K562 (cell line): ENCODE data around the gene PALMD. TPM values are rescaled to one million over a fixed set of nuclear protein-coding genes. Genes with fewer than 3 reads are reported as not detected.

Experiments
- E2F6 ChIP-seq, 2 experiments: IDR thresholded peaks; 2 replicates each; pipeline ENCODE4 v1.6.1; 2011; ENCODE audit warnings: borderline replicate concordance in 1 of 2, control low read depth in 1 of 2, low read depth in 1 of 2, low read length in 1 of 2, mild to moderate bottlenecking in 1 of 2, mixed read lengths in 1 of 2, moderate library complexity in 1 of 2; ENCODE audit not compliant: insufficient read depth in 1 of 2, insufficient read length in 1 of 2, poor library complexity in 1 of 2, severe bottlenecking in 1 of 2; ENCODE audit errors: extremely low read depth in 1 of 2
- EHMT2 ChIP-seq: fragments of 450-650 bp; IDR thresholded peaks from 2 replicates; pipeline ENCODE4 v1.6.1; 2018; ENCODE audit warnings: antibody characterized with exemption
- HMBOX1 ChIP-seq: sonication (generic); IDR thresholded peaks from 2 replicates; pipeline ENCODE4 v1.6.1; 2016
- MGA ChIP-seq: fragments of 450-650 bp; IDR thresholded peaks from 2 replicates; pipeline ENCODE4 v1.6.1; 2016; ENCODE audit warnings: mild to moderate bottlenecking, moderate library complexity
- MTA3 ChIP-seq: fragments of 450-650 bp; formaldehyde crosslinking; IDR thresholded peaks from 2 replicates; pipeline ENCODE4 v1.6.1; 2017; ENCODE audit warnings: mild to moderate bottlenecking, borderline replicate concordance
- PHB2 ChIP-seq: fragments of 450-650 bp; IDR thresholded peaks from 2 replicates; pipeline ENCODE4 v1.6.1; 2017; ENCODE audit warnings: low read depth
- SMC3 ChIP-seq: conservative IDR thresholded peaks from 2 replicates; pipeline ENCODE4 v1.6.1; 2011; ENCODE audit warnings: low read depth, low read length, improper control_type of control experiment; ENCODE audit not compliant: insufficient read depth
- TCF3 ChIP-seq: sonication (generic); formaldehyde crosslinking; IDR thresholded peaks from 2 replicates; pipeline ENCODE4 v1.4.0; 2020; ENCODE audit warnings: mild to moderate bottlenecking, missing genetic modification reagents
- ZFP1 ChIP-seq: fragments of 450-650 bp; formaldehyde crosslinking; IDR thresholded peaks from 2 replicates; pipeline ENCODE4 v1.4.0; 2020; ENCODE audit warnings: mild to moderate bottlenecking, mixed read lengths
- ZNF212 ChIP-seq: fragments of 450-650 bp; formaldehyde crosslinking; IDR thresholded peaks from 2 replicates; pipeline ENCODE4 v1.4.0; 2020; ENCODE audit warnings: mild to moderate bottlenecking
- ZNF282 ChIP-seq: sonication (generic); formaldehyde crosslinking; IDR thresholded peaks from 2 replicates; pipeline ENCODE4 v1.8.1; 2023; ENCODE audit warnings: missing genetic modification reagents
- polyA plus RNA-seq, 8 experiments: library from polyadenylated mRNA; depleted of rRNA in 4 of 8; stranded (reverse) in 5 of 8; unstranded in 3 of 8; fragments of >200 nt; fragmentation: Nextera tagmentation in 2 of 8; fragmentation: Illumina TruSeq in 1 of 8; extraction: Ambion mirVana in 2 of 8; extraction: Trizol in 1 of 8; gene quantifications; 2 replicates each; pipeline versions ENCODE4 v1.2.1 to v1.2.3, GENCODE V29; 2011 to 2014; ENCODE audit warnings: inconsistent platforms in 1 of 8, missing spikeins in 1 of 8
- total RNA-seq, 7 experiments: library from RNA; depleted of rRNA in 6 of 7; stranded (reverse); fragments of >200 nt in 6 of 7; fragmentation: Illumina TruSeq in 2 of 7; extraction: Trizol in 2 of 7; gene quantifications; 2 replicates each; pipeline versions ENCODE4 v1.2.1 to v1.2.3, GENCODE V29; 2011 to 2021; ENCODE audit warnings: low replicate concordance in 1 of 7
- TF ChIP-seq, protein P1 (sequence below): fragments of 250-450 bp; sonication (Bioruptor Pico); IDR thresholded peaks from 2 replicates; pipeline ENCODE4 v1.5.0; 2022; ENCODE audit warnings: mild to moderate bottlenecking

The PALMD gene
- total and polyA plus RNA-seq, 9 of the 15 experiments (the other 6 are each of a cell fraction or from before 2014, with no cell fraction given): 2.7 to 13.5 (median 5.4) TPM

DNA sequence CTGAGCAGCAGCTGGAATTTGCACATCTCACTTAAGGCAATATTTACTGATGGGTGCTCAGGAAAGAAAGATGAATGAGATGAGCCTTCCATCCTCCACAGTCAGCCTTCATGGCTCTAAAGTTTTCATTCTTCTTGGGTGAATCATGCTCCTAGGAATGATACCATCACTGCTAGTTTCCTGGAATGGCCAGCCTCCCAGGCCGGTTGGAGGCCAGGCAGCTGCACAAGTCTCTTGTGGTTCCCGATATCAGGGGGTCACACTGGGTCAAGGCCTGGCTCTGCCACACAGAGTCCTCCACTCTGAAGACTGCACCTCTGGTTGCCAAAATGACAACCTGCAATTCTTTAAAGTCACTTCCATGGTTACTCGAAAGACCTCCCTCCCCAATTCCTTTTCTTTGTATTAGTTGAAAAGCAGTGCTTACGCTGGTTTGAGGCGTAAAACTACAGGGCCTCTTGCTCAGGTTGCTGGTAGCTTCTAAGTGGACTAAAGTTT lies 46.2 kb upstream of the PALMD start (continued):
- no peak for TF ChIP-seq MGA
- TF ChIP-seq SMC3: no peak
- TF ChIP-seq ZNF282 (CRISPR knock-in tag): no peak
- peak; percentile 83; the same call in 1 of the 2 replicates for TF ChIP-seq MTA3
- peak in 1 of 2 experiments; percentile 18 for TF ChIP-seq E2F6 (IDR thresholded peaks at IDR 0.05; ENCODE audit: borderline replicate concordance in 1 of 2, extremely low read depth in 1 of 2, insufficient read depth in 1 of 2, insufficient read length in 1 of 2, low read depth in 1 of 2, low read length in 1 of 2, poor library complexity in 1 of 2, severe bottlenecking in 1 of 2)
- TF ChIP-seq ZFP1 (CRISPR knock-in tag): no peak
- TF ChIP-seq EHMT2: peak; percentile 91
- peak; percentile 88 for TF ChIP-seq TCF3 (CRISPR knock-in tag)
- 0 out of 2 replicates have a peak, but pooled peaks have one; percentile 16 for TF ChIP-seq ZNF212 (CRISPR knock-in tag)
- TF ChIP-seq, protein P1, sequence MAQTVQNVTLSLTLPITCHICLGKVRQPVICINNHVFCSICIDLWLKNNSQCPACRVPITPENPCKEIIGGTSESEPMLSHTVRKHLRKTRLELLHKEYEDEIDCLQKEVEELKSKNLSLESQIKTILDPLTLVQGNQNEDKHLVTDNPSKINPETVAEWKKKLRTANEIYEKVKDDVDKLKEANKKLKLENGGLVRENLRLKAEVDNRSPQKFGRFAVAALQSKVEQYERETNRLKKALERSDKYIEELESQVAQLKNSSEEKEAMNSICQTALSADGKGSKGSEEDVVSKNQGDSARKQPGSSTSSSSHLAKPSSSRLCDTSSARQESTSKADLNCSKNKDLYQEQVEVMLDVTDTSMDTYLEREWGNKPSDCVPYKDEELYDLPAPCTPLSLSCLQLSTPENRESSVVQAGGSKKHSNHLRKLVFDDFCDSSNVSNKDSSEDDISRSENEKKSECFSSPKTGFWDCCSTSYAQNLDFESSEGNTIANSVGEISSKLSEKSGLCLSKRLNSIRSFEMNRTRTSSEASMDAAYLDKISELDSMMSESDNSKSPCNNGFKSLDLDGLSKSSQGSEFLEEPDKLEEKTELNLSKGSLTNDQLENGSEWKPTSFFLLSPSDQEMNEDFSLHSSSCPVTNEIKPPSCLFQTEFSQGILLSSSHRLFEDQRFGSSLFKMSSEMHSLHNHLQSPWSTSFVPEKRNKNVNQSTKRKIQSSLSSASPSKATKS (CRISPR knock-in tag): no peak
- TF ChIP-seq HMBOX1: peak; percentile 53
- no peak for TF ChIP-seq PHB2
